CD4-positive, CD25-positive, alpha-beta regulatory T cell (primary cell): ENCODE data around the gene FAAP20. TPM values are rescaled to one million over a fixed set of nuclear protein-coding genes. Genes with fewer than 3 reads are reported as not detected.

ENCODE experiments used
- ATAC-seq, 2 donors: fragments of 150-1000 bp; cut with Tn5 transposase; one replicate each; pipeline ENCODE4 v1.10.0; 2021; ENCODE audit warnings: low read depth in 2 of 2, moderate number of reproducible peaks in 2 of 2, moderate library complexity in 1 of 2
- DNase-seq, 3 donors: peaks; one replicate each; pipeline versions ENCODE4 v3.0.0 to v3.0.0-alpha.2; 2012 to 2022; ENCODE audit warnings: mixed read lengths in 1 of 3
- H3K27ac ChIP-seq: one replicate; pipeline ENCODE4 v1.7.0; 2013; ENCODE audit warnings: mild to moderate bottlenecking, low read length; ENCODE audit not compliant: insufficient read depth, poor library complexity, severe bottlenecking
- H3K27me3 ChIP-seq: one replicate; pipeline ENCODE4 v1.7.0; 2013; ENCODE audit warnings: low read length; ENCODE audit not compliant: control insufficient read depth, insufficient read depth
- H3K36me3 ChIP-seq: one replicate; pipeline ENCODE4 v1.7.0; 2013; ENCODE audit warnings: mild to moderate bottlenecking, low read length, moderate library complexity; ENCODE audit not compliant: control insufficient read depth, insufficient read depth
- H3K4me1 ChIP-seq: 2 replicates; pipeline ENCODE4 v1.7.0; 2013; ENCODE audit warnings: mild to moderate bottlenecking, low read length; ENCODE audit not compliant: insufficient read depth, control insufficient read depth, poor library complexity, severe bottlenecking
- H3K4me3 ChIP-seq: one replicate; pipeline ENCODE4 v1.7.0; 2013; ENCODE audit warnings: low read depth, mild to moderate bottlenecking, low read length, moderate library complexity
- H3K9me3 ChIP-seq, 2 experiments: 1 replicate in 1 of 2; 2 replicates in 1 of 2; pipeline ENCODE4 v1.7.0; 2013; ENCODE audit warnings: low read length in 2 of 2, mild to moderate bottlenecking in 1 of 2, moderate library complexity in 1 of 2; ENCODE audit not compliant: control insufficient read depth in 2 of 2
- H3K27ac Mint-ChIP-seq, 3 donors: one replicate each; pipeline ENCODE4 v1.8.0; 2020 to 2022; ENCODE audit warnings: mild to moderate bottlenecking in 3 of 3, mixed read lengths in 3 of 3, moderate library complexity in 2 of 3
- H3K27me3 Mint-ChIP-seq: one replicate; pipeline ENCODE4 v1.8.0; 2022; ENCODE audit warnings: mild to moderate bottlenecking, mixed read lengths
- H3K36me3 Mint-ChIP-seq: one replicate; pipeline ENCODE4 v1.8.0; 2020; ENCODE audit warnings: mixed read lengths
- H3K4me1 Mint-ChIP-seq, 4 donors: one replicate each; pipeline ENCODE4 v1.8.0; 2020 to 2022; ENCODE audit warnings: mixed read lengths in 4 of 4, mild to moderate bottlenecking in 1 of 4
- H3K4me3 Mint-ChIP-seq, 4 donors: one replicate each; pipeline ENCODE4 v1.8.0; 2020 to 2022; ENCODE audit warnings: mild to moderate bottlenecking in 4 of 4, mixed read lengths in 4 of 4, moderate library complexity in 3 of 4
- H3K9me3 Mint-ChIP-seq, 7 donors: one replicate each; pipeline ENCODE4 v1.8.0; 2020 to 2022; ENCODE audit warnings: mixed read lengths in 7 of 7, mild to moderate bottlenecking in 3 of 7, moderate library complexity in 2 of 7
- polyA plus RNA-seq, 4 donors: library from polyadenylated mRNA; unstranded; fragments of 300-500 nt; fragmentation: Illumina TruSeq; gene quantifications; one replicate each; pipeline ENCODE4 v1.2.3, GENCODE V29; 2021
- total RNA-seq: library from RNA; stranded (reverse); gene quantifications from one replicate; pipeline ENCODE4 v1.2.3, GENCODE V29; 2022

FAAP20 gene
- total and polyA plus RNA-seq, 5 donors from 2014 or later, result 40.0 to 66.5 (median 45.4) TPM

DNA sequence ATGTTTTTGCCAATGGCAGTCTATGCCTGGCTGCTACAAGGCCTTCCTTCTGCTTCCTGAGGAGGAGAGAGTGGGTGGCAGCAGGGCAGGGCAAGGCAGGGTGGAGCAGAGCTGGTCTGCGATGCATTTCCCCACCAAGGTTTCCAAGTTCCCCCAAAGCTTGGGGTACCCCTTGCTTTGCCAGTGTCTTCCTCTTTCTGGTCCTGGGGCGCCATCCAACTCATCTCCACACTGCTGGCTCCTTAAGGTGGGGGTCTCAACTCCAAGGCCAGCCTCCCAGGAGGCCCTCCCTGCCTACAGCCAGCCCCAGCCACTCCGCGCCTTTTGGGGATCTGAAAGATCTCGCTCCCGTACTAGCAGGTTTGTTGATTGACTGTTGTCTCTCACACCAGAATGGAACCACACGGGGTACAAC lies 29.6 kb upstream of the FAAP20 start:
- H3K27me3 Mint-ChIP-seq, result peaks cover 3% of the 10 kb centered on the region
- no peaks in the 10 kb centered on the region for H3K36me3 ChIP-seq
- peaks cover 0 to 6% (median 0%) of the 10 kb centered on the region in 4 donors for H3K4me1 Mint-ChIP-seq
- ATAC-seq (no peak), DNase-seq (no peak)
- no peak overlapping the region for H3K27ac ChIP-seq
- no peaks in the 10 kb centered on the region for H3K9me3 Mint-ChIP-seq
- H3K4me3 Mint-ChIP-seq, result peak overlapping the region in 1 of 4 donors; percentile 47
- H3K4me3 ChIP-seq, result no peak overlapping the region
- H3K27me3 ChIP-seq, result no peaks in the 10 kb centered on the region
- no peaks in the 10 kb centered on the region for H3K4me1 ChIP-seq
- no peaks in the 10 kb centered on the region for H3K9me3 ChIP-seq
- H3K36me3 Mint-ChIP-seq, result no peaks in the 10 kb centered on the region
- H3K27ac Mint-ChIP-seq, result no peak overlapping the region

DNA sequence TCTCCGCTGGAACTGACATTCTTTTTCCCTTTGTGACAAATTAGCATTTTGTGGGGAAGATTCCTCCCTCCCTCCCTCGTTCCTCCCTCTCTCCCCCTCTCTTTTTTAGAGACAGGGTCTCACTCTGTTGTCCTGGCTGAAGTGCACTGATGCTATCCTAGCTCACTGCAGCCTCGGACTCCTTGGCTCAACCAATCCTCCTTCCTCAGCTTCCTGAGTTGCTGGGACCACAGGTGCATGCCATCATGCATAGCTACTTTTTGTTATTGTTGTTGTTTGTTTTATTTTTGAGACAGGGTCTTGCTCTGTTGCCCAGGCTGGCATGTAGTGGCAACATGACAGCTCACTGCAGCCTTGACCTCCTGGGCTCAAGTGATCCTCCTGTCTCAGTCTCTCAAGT lies 26.7 kb upstream of the FAAP20 start:
- H3K27me3 ChIP-seq, result no peaks in the 10 kb centered on the region
- no peak for DNase-seq
- Mint-ChIP-seq H3K4me3 (no peak overlapping the region), H3K27me3 (no peaks in the 10 kb centered on the region), H3K9me3 (peaks cover 0 to 1% (median 0%) of the 10 kb centered on the region in 7 donors), H3K4me1 (peaks cover 0 to 4% (median 0%) of the 10 kb centered on the region in 4 donors), H3K36me3 (no peaks in the 10 kb centered on the region), H3K27ac (no peak overlapping the region)
- H3K4me1 ChIP-seq, result no peaks in the 10 kb centered on the region
- no peaks in the 10 kb centered on the region for H3K9me3 ChIP-seq
- H3K27ac ChIP-seq, result no peak overlapping the region
- no peak overlapping the region for H3K4me3 ChIP-seq
- no peaks in the 10 kb centered on the region for H3K36me3 ChIP-seq
- no peak for ATAC-seq

DNA sequence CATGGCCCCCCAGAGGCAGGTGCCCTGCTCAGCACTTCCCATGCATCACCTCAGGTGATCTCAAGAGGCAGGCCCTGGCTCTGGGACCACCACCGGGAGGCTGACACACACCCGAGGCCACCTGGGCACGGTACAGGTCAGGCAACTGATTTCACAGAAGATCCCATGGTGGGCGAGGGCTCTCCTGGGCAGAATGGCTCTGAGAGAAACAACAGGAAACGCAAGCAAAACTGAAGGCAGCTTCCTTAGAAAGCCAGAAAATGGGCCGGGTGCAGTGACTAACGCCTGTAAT lies 22.1 kb upstream of the FAAP20 start:
- Histone ChIP-seq H3K27me3 (no peaks in the 10 kb centered on the region), H3K36me3 (no peaks in the 10 kb centered on the region), H3K27ac (no peak overlapping the region), H3K4me3 (no peak overlapping the region), H3K9me3 (no peaks in the 10 kb centered on the region), H3K4me1 (peaks cover 15% of the 10 kb centered on the region)
- H3K4me1 Mint-ChIP-seq, result peaks cover 0 to 3% (median 0%) of the 10 kb centered on the region in 4 donors
- no peak for ATAC-seq
- no peaks in the 10 kb centered on the region for H3K36me3 Mint-ChIP-seq
- no peak for DNase-seq
- no peak overlapping the region for H3K4me3 Mint-ChIP-seq
- no peak overlapping the region for H3K27ac Mint-ChIP-seq
- no peaks in the 10 kb centered on the region for H3K27me3 Mint-ChIP-seq
- peaks cover 0 to 1% (median 0%) of the 10 kb centered on the region in 7 donors for H3K9me3 Mint-ChIP-seq

DNA sequence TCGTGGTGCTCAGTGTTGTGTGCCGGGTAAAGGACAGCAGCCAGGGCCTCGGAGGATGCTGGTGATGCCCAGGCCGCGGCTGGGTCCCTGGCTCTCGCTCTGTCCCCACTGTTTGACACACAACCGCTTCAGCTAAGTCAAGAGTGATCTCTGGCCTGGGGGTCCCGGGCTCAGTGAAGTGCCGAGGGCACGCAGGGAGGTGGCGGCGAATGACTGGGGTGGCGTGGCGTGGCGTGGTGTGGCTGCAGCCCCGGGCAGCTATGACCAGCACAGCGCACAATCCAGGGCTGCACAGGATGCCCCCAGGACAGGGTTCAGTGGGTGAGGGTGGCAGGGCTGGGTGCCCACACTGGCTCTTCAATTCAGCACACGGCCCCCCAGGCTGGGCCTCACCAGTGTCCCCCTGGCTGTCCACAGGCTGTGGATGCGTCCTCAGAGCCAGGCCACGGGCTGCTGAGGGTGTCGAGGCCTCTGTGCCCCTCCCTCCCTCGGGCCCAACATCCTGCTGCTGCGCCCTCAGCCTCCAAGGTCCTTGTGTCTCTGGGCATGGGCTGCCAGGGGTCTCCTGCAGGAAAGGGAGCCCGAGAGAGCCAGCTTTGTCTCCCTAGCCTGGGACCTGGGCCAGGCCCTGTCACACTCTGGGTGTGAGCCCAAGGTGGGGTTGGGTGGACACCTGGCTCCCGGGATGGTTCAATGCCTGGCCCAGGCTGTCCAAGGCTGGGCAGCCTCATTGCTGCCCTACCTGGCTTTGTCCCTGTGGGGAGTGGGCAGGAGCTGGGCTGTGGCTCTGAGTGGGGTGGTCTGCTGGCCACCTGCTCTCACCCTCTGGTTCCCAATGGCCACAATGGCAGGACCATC lies 21.6 kb upstream of the FAAP20 start:
- H3K36me3 Mint-ChIP-seq, result no peaks in the 10 kb centered on the region
- H3K27me3 Mint-ChIP-seq, result no peaks in the 10 kb centered on the region
- Histone ChIP-seq H3K4me3 (no peak overlapping the region), H3K36me3 (no peaks in the 10 kb centered on the region), H3K4me1 (peaks cover 15% of the 10 kb centered on the region), H3K9me3 (no peaks in the 10 kb centered on the region), H3K27ac (no peak overlapping the region), H3K27me3 (no peaks in the 10 kb centered on the region)
- no peak overlapping the region for H3K27ac Mint-ChIP-seq
- no peak overlapping the region for H3K4me3 Mint-ChIP-seq
- DNase-seq (no peak), ATAC-seq (no peak)
- peaks cover 0 to 3% (median 0%) of the 10 kb centered on the region in 4 donors for H3K4me1 Mint-ChIP-seq
- peaks cover 0 to 1% (median 0%) of the 10 kb centered on the region in 7 donors for H3K9me3 Mint-ChIP-seq

DNA sequence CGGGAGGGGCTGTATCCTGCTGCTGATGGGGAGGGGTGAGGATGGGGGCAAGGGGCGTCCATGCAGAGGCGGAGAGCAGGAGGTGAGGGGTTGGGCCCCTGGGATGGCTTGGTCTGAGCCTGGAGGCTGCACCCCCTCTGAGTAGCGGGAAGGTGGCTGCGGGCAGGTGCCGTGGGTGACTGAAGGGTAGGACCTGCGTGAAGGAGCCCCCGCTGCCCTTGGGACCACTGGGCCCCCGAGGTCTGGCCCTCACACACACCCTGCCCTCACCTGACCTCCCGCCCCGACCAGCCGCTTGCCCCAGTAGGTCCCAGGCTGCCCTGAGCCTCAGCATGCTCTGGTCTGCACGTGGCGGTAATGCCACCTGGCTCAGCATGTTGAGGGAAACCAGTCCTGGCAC lies 20.8 kb upstream of the FAAP20 start:
- no peak for ATAC-seq
- Mint-ChIP-seq H3K4me1 (peaks cover 0 to 3% (median 0%) of the 10 kb centered on the region in 4 donors), H3K9me3 (peaks cover 0 to 1% (median 0%) of the 10 kb centered on the region in 7 donors), H3K4me3 (no peak overlapping the region), H3K27me3 (no peaks in the 10 kb centered on the region), H3K36me3 (no peaks in the 10 kb centered on the region), H3K27ac (no peak overlapping the region)
- Histone ChIP-seq H3K4me3 (no peak overlapping the region), H3K27ac (no peak overlapping the region), H3K4me1 (peaks cover 15% of the 10 kb centered on the region), H3K27me3 (no peaks in the 10 kb centered on the region), H3K9me3 (no peaks in the 10 kb centered on the region), H3K36me3 (no peaks in the 10 kb centered on the region)
- no peak for DNase-seq

DNA sequence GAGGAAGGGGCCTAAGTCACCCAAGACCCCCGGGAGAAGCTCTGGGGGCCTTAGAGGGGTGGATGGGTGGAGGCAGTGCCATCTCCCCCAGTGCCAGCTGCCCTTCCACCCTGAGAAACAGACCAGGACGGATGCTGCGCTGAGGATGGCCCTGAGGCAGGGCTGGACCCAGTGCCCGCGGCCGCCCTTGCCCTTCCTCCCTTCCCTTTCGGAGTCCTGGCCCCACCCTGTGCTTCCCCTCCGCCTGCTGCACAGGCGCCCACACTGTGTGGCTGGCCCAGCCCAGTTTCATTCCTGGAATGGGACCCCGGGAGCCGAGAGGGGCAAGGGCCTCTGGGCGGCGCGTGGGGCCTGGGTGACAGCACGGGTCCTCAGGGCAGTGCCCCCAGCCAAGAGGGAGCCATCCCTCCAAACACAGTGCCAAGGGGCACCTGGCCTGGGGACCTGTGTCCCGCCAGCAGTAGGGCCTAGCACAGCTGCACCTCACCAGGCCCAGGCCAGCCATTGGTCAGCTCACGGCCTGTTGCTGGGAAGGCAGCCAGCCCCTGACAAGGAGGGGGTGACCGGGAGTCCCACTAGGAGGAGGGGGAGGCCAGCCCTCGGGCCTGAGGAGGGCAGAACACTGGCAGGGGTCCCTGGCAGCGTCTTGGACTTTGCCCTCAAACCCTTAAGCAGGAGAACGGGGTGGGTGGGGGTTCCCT lies 20.1 kb upstream of the FAAP20 start:
- no peaks in the 10 kb centered on the region for H3K27me3 Mint-ChIP-seq
- peaks cover 15% of the 10 kb centered on the region for H3K4me1 ChIP-seq
- no peak overlapping the region for H3K27ac ChIP-seq
- no peak for DNase-seq
- H3K9me3 ChIP-seq, result no peaks in the 10 kb centered on the region
- ATAC-seq, result no peak
- H3K27ac Mint-ChIP-seq, result no peak overlapping the region
- H3K4me3 Mint-ChIP-seq, result no peak overlapping the region
- H3K4me3 ChIP-seq, result no peak overlapping the region
- peaks cover 0 to 3% (median 0%) of the 10 kb centered on the region in 4 donors for H3K4me1 Mint-ChIP-seq
- no peaks in the 10 kb centered on the region for H3K27me3 ChIP-seq
- peaks cover 0 to 1% (median 0%) of the 10 kb centered on the region in 7 donors for H3K9me3 Mint-ChIP-seq
- no peaks in the 10 kb centered on the region for H3K36me3 Mint-ChIP-seq
- H3K36me3 ChIP-seq, result no peaks in the 10 kb centered on the region

DNA sequence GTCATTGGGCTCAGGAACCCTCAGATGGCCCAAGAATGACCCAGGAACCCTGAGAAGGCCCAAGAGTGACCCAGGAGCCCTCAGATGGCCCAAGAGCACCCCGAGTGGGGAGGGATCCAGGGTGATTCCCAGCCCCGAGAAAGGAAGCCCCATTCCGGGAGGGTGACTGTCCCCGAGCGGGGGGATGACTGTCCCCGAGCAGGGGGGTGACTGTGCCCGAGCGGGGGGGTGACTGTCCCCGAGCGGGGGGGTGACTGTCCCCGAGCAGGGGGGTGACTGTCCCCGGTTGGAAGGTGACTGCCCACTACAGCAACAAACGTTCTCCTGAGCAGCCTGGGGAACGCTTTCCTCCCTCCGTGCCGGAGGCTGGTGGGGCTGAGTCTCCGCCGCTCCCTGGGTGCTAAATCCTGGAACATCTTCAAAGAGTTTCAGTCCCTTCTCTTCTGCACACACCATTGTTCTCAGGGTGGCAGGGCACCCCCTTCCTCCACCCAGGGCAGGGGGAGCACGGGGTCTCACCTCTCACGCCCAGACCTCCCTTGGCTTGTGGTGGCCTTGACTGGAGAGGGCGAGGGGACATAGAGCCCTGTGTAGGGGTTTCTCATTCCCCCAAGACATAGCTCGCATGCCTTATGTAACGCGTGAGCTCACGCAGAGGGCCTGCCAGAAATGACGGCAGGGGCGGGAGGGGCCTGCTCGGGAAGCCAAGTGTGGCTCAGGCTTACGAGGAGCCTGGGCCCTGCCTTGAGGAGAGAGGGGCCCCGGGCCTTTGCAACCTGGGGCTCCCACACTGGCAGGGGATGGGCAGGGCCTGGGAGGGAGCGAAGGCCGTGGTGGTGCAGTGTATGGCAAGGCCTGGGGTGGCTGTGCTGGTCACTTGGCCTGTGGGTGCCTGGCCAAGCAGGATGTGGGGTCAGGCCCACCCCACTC lies 19.3 kb upstream of the FAAP20 start:
- Histone ChIP-seq H3K36me3 (no peaks in the 10 kb centered on the region), H3K4me3 (no peak overlapping the region), H3K27me3 (no peaks in the 10 kb centered on the region), H3K9me3 (no peaks in the 10 kb centered on the region), H3K27ac (no peak overlapping the region), H3K4me1 (peaks cover 15% of the 10 kb centered on the region)
- Mint-ChIP-seq H3K9me3 (peaks cover 0 to 2% (median 0%) of the 10 kb centered on the region in 7 donors), H3K27ac (no peak overlapping the region), H3K36me3 (no peaks in the 10 kb centered on the region), H3K27me3 (no peaks in the 10 kb centered on the region), H3K4me1 (peaks cover 0 to 3% (median 0%) of the 10 kb centered on the region in 4 donors), H3K4me3 (no peak overlapping the region)
- ATAC-seq, result no peak
- DNase-seq, result no peak
